Mesendoderm (in vitro differentiated cells): ENCODE measurements around the gene SV2B.
A peak's percentile ranks its signal among the peaks of the same experiment; 100 is the strongest.

ENCODE experiments used
- DNase-seq: peaks from one replicate; pipeline ENCODE4 v3.0.0; 2013
- H2AK5ac ChIP-seq: 2 replicates; pipeline ENCODE4 v1.6.1; 2013; ENCODE audit warnings: low read length, inconsistent platforms
- H2BK120ac ChIP-seq: 2 replicates; pipeline ENCODE4 v1.6.1; 2013; ENCODE audit warnings: low read depth, mild to moderate bottlenecking, low read length, moderate library complexity, mixed read lengths
- H2BK15ac ChIP-seq: replicated peaks from 2 replicates; pipeline ENCODE4 v1.6.1; 2013; ENCODE audit warnings: low read depth, mild to moderate bottlenecking, moderate library complexity
- H2BK5ac ChIP-seq: 2 replicates; pipeline ENCODE4 v1.6.1; 2013; ENCODE audit warnings: low read length, inconsistent platforms
- H3K18ac ChIP-seq: 2 replicates; pipeline ENCODE4 v1.6.1; 2013; ENCODE audit warnings: mild to moderate bottlenecking, low read length, mixed read lengths
- H3K23ac ChIP-seq: one replicate; pipeline ENCODE4 v1.6.1; 2013; ENCODE audit warnings: low read length
- H3K27ac ChIP-seq: 2 replicates; pipeline ENCODE4 v1.5.1; 2013; ENCODE audit warnings: low read depth, mild to moderate bottlenecking, inconsistent platforms, low read length, moderate library complexity
- H3K27me3 ChIP-seq: 2 replicates; pipeline ENCODE4 v1.6.1; 2013; ENCODE audit warnings: low read length, control low read depth, mild to moderate bottlenecking, inconsistent platforms; ENCODE audit not compliant: insufficient read depth, poor library complexity
- H3K36me3 ChIP-seq: 2 replicates; pipeline ENCODE4 v1.6.1; 2013; ENCODE audit warnings: low read length, inconsistent platforms; ENCODE audit not compliant: control insufficient read depth, insufficient read depth
- H3K4ac ChIP-seq: one replicate; pipeline ENCODE4 v1.6.1; 2013; ENCODE audit warnings: low read depth, mild to moderate bottlenecking, low read length, moderate library complexity
- H3K4me1 ChIP-seq: 2 replicates; pipeline ENCODE4 v1.6.1; 2013; ENCODE audit warnings: low read depth, low read length, inconsistent platforms; ENCODE audit not compliant: control insufficient read depth
- H3K4me2 ChIP-seq: 2 replicates; pipeline ENCODE4 v1.6.1; 2013; ENCODE audit warnings: low read length
- H3K4me3 ChIP-seq: 2 replicates; pipeline ENCODE4 v1.5.1; 2013; ENCODE audit warnings: mild to moderate bottlenecking, low read length
- H3K56ac ChIP-seq: one replicate; pipeline ENCODE4 v1.6.1; 2013; ENCODE audit warnings: low read length
- H3K79me1 ChIP-seq: 2 replicates; pipeline ENCODE4 v1.6.1; 2013; ENCODE audit warnings: low read length, inconsistent platforms
- H3K79me2 ChIP-seq: 2 replicates; pipeline ENCODE4 v1.6.1; 2013; ENCODE audit warnings: mild to moderate bottlenecking, low read length; ENCODE audit not compliant: control insufficient read depth, insufficient read depth
- H3K9ac ChIP-seq: 2 replicates; pipeline ENCODE4 v1.6.1; 2013; ENCODE audit warnings: low read length, inconsistent platforms
- H4K5ac ChIP-seq: one replicate; pipeline ENCODE4 v1.6.1; 2013; ENCODE audit warnings: low read length
- H4K8ac ChIP-seq: one replicate; pipeline ENCODE4 v1.6.1; 2013; ENCODE audit warnings: low read depth, mild to moderate bottlenecking, control low read depth, low read length, moderate library complexity
- WGBS: extraction: QIAGEN DNeasy Blood & Tissue Kit; methylation state at CpG from one replicate; pipeline ENCODE4 v1.1.7; 2013; ENCODE audit warnings: low lambda C conversion rate, missing lambda C conversion rate; ENCODE audit not compliant: insufficient coverage; ENCODE audit errors: extremely low coverage; 5-methylcytosine and 5-hydroxymethylcytosine counted together

The SV2B gene

GRCh38 chr15:91098451-91098850, 1.6 kb upstream of the SV2B start:
- Histone ChIP-seq H4K5ac (no peak overlapping the region), H2BK15ac (no peak overlapping the region), H3K27me3 (peaks cover 30% of the 10 kb centered on the region), H3K79me2 (no peaks in the 10 kb centered on the region), H3K18ac (no peak overlapping the region), H3K4me2 (no peak overlapping the region), H3K4me1 (peaks cover 4% of the 10 kb centered on the region), H3K9ac (no peak overlapping the region), H3K27ac (no peak overlapping the region), H3K36me3 (no peaks in the 10 kb centered on the region), H3K4ac (no peak overlapping the region), H2AK5ac (no peak overlapping the region), H2BK120ac (no peak overlapping the region), H3K56ac (no peak overlapping the region), H3K4me3 (no peak overlapping the region), H3K79me1 (no peaks in the 10 kb centered on the region), H4K8ac (no peak overlapping the region), H2BK5ac (no peak overlapping the region), H3K23ac (no peak overlapping the region)
- WGBS: no CpG with 5 or more reads among the region's 6 CpGs
- DNase-seq: peak; percentile 49

GRCh38 chr15:91099616-91099994, 452 bp upstream of the SV2B start:
- no peak overlapping the region for H4K8ac ChIP-seq
- H2AK5ac ChIP-seq: no peak overlapping the region
- H2BK15ac ChIP-seq: no peak overlapping the region
- H3K9ac ChIP-seq: no peak overlapping the region
- WGBS: no CpG with 5 or more reads among the region's 22 CpGs
- H3K4ac ChIP-seq: no peak overlapping the region
- no peak overlapping the region for H3K18ac ChIP-seq
- H3K4me2 ChIP-seq: peak overlapping the region; percentile 48
- H3K79me2 ChIP-seq: no peaks in the 10 kb centered on the region
- H3K4me1 ChIP-seq: peaks cover 4% of the 10 kb centered on the region
- no peak overlapping the region for H2BK120ac ChIP-seq
- H3K56ac ChIP-seq: peak overlapping the region; percentile 18
- H3K79me1 ChIP-seq: no peaks in the 10 kb centered on the region
- H3K27me3 ChIP-seq: peaks cover 30% of the 10 kb centered on the region
- no peaks in the 10 kb centered on the region for H3K36me3 ChIP-seq
- peak; percentile 72 for DNase-seq
- H3K27ac ChIP-seq: no peak overlapping the region
- H4K5ac ChIP-seq: no peak overlapping the region
- no peak overlapping the region for H3K4me3 ChIP-seq
- H2BK5ac ChIP-seq: no peak overlapping the region
- no peak overlapping the region for H3K23ac ChIP-seq

GRCh38 chr15:91100814-91101607, 954 bp downstream of the SV2B start:
- DNase-seq: peak; percentile 71
- peaks cover 30% of the 10 kb centered on the region for H3K27me3 ChIP-seq
- no peak overlapping the region for H3K4me2 ChIP-seq
- no peak overlapping the region for H3K4ac ChIP-seq
- no peak overlapping the region for H3K18ac ChIP-seq
- no peak overlapping the region for H3K27ac ChIP-seq
- H2BK120ac ChIP-seq: no peak overlapping the region
- no peak overlapping the region for H3K9ac ChIP-seq
- H3K4me3 ChIP-seq: no peak overlapping the region
- H3K23ac ChIP-seq: peak overlapping the region; percentile 48
- H4K8ac ChIP-seq: no peak overlapping the region
- H3K79me1 ChIP-seq: no peaks in the 10 kb centered on the region
- no CpG with 5 or more reads among the region's 18 CpGs for WGBS
- no peak overlapping the region for H3K56ac ChIP-seq
- no peaks in the 10 kb centered on the region for H3K79me2 ChIP-seq
- no peaks in the 10 kb centered on the region for H3K36me3 ChIP-seq
- no peak overlapping the region for H2BK15ac ChIP-seq
- no peak overlapping the region for H2BK5ac ChIP-seq
- H3K4me1 ChIP-seq: peaks cover 4% of the 10 kb centered on the region
- no peak overlapping the region for H4K5ac ChIP-seq
- H2AK5ac ChIP-seq: no peak overlapping the region

GRCh38 chr15:91101608-91101920, 1.5 kb downstream of the SV2B start:
- H3K4me3 ChIP-seq: no peak overlapping the region
- H3K23ac ChIP-seq: no peak overlapping the region
- peaks cover 30% of the 10 kb centered on the region for H3K27me3 ChIP-seq
- H4K5ac ChIP-seq: no peak overlapping the region
- no peak overlapping the region for H4K8ac ChIP-seq
- H2AK5ac ChIP-seq: no peak overlapping the region
- H3K4ac ChIP-seq: no peak overlapping the region
- no peak overlapping the region for H2BK5ac ChIP-seq
- DNase-seq: no peak
- no peaks in the 10 kb centered on the region for H3K79me1 ChIP-seq
- H3K9ac ChIP-seq: no peak overlapping the region
- H3K27ac ChIP-seq: no peak overlapping the region
- no CpG with 5 or more reads among the region's 5 CpGs for whole genome bisulfite sequencing
- no peak overlapping the region for H3K4me2 ChIP-seq
- no peak overlapping the region for H3K56ac ChIP-seq
- no peaks in the 10 kb centered on the region for H3K36me3 ChIP-seq
- H2BK15ac ChIP-seq: no peak overlapping the region
- peaks cover 4% of the 10 kb centered on the region for H3K4me1 ChIP-seq
- no peak overlapping the region for H3K18ac ChIP-seq
- no peak overlapping the region for H2BK120ac ChIP-seq
- H3K79me2 ChIP-seq: no peaks in the 10 kb centered on the region

GRCh38 chr15:91102546-91103330, 2.7 kb downstream of the SV2B start:
- H2BK120ac ChIP-seq: no peak overlapping the region
- no peaks in the 10 kb centered on the region for H3K79me2 ChIP-seq
- peaks cover 4% of the 10 kb centered on the region for H3K4me1 ChIP-seq
- H3K18ac ChIP-seq: no peak overlapping the region
- no peak overlapping the region for H3K4me2 ChIP-seq
- no CpG with 5 or more reads among the region's 6 CpGs for WGBS
- no peak overlapping the region for H3K4ac ChIP-seq
- no peak overlapping the region for H3K27ac ChIP-seq
- H3K23ac ChIP-seq: no peak overlapping the region
- no peak overlapping the region for H4K5ac ChIP-seq
- no peak overlapping the region for H4K8ac ChIP-seq
- H3K27me3 ChIP-seq: peaks cover 30% of the 10 kb centered on the region
- H2BK15ac ChIP-seq: no peak overlapping the region
- no peaks in the 10 kb centered on the region for H3K79me1 ChIP-seq
- no peak overlapping the region for H3K4me3 ChIP-seq
- H2AK5ac ChIP-seq: no peak overlapping the region
- no peak overlapping the region for H3K56ac ChIP-seq
- H3K9ac ChIP-seq: no peak overlapping the region
- H2BK5ac ChIP-seq: no peak overlapping the region
- no peak for DNase-seq
- H3K36me3 ChIP-seq: no peaks in the 10 kb centered on the region
